Heart left ventricle (tissue), 13 donors: ENCODE results near the gene STIM2.

Source experiments
- POLR2A ChIP-seq, 2 donors: fragments of 450-650 bp; IDR thresholded peaks; one replicate each; pipeline ENCODE4 v1.6.1; 2017; ENCODE audit warnings: antibody characterized with exemption in 2 of 2, mild to moderate bottlenecking in 2 of 2, moderate library complexity in 2 of 2
- TF ChIP-seq, protein P1 (sequence below), 12 donors: fragments of 200-600 bp; sonication (generic) in 4 of 12; IDR thresholded peaks; one replicate each; pipeline versions ENCODE4 v1.5.0 to v1.8.0; 2018 to 2022; ENCODE audit warnings: antibody characterized with exemption in 12 of 12, mild to moderate bottlenecking in 5 of 12
- donor health status: ischemic (EF 13 %, LVEDD 7.1; RV severe dilation, severe dysfunction).
- donor health status: DM: no; HTN: yes; CAD: no.
- donor health status: DM: no; HTN: no; CAD: no.
- donor health status: ischemic (EF 25% LVEDD 6.9; RV normal size, moderate dysfunction).
- donor health status: ischemic (EF 25% LVEDD 5.7; RV mildly dilated, moderate dysfunction).
- donor health status: ischemic (EF 35%, LVEDD 5.7; RV mildly dilated, moderate dysfunction).
- donor health status: nonischemic (EF 11% LVEDD 7.7; RV severe dilation, severe dysfunction).
- donor health status: DM: yes; HTN: yes; CAD: no.
- donor health status: PGD.
- donor health status: ischemic (EF 29% LVEDD 5.4; RV normal size, mild dysfunction).
- donor health status: nonischemic (EF 23%, LVEDD 6.1; RV moderate dilation, normal function).

GRCh38 chr4:26996745-26997144, 136.1 kb downstream of the STIM2 start:
- TF ChIP-seq, protein P1, sequence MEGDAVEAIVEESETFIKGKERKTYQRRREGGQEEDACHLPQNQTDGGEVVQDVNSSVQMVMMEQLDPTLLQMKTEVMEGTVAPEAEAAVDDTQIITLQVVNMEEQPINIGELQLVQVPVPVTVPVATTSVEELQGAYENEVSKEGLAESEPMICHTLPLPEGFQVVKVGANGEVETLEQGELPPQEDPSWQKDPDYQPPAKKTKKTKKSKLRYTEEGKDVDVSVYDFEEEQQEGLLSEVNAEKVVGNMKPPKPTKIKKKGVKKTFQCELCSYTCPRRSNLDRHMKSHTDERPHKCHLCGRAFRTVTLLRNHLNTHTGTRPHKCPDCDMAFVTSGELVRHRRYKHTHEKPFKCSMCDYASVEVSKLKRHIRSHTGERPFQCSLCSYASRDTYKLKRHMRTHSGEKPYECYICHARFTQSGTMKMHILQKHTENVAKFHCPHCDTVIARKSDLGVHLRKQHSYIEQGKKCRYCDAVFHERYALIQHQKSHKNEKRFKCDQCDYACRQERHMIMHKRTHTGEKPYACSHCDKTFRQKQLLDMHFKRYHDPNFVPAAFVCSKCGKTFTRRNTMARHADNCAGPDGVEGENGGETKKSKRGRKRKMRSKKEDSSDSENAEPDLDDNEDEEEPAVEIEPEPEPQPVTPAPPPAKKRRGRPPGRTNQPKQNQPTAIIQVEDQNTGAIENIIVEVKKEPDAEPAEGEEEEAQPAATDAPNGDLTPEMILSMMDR (IDR thresholded peaks at IDR 0.05): no peak
- TF ChIP-seq POLR2A (IDR thresholded peaks at IDR 0.05): no peak
